Thoracic aorta (tissue), 2 donors: ENCODE results near the gene IFNA16. TPM values are rescaled to one million over a fixed set of nuclear protein-coding genes. Genes with fewer than 3 reads are reported as not detected.
"Not testable (repeated sequence)": the region's sequence is repeated elsewhere in the genome, so short reads cannot be mapped to it uniquely, and the experiment has no call there.

Experiments used
- ATAC-seq: fragments of 150-250 bp; one replicate; pipeline ENCODE4 v1.8.0; 2017; ENCODE audit warnings: low read depth; ENCODE audit not compliant: insufficient number of reproducible peaks, low FRiP score
- DNase-seq: peaks from one replicate; pipeline ENCODE4 v3.0.0-alpha.2; 2020; ENCODE audit warnings: low spot score
- H3K27ac ChIP-seq, 2 donors: fragments of 200-600 bp; sonication (generic); 1 replicate in 1 of 2; 2 replicates in 1 of 2; pipeline ENCODE4 v1.5.1; 2016; ENCODE audit warnings: mild to moderate bottlenecking in 2 of 2, moderate library complexity in 2 of 2
- H3K27me3 ChIP-seq: fragments of 200-600 bp; sonication (generic); replicated peaks from 2 replicates; pipeline ENCODE4 v1.6.0; 2016; ENCODE audit warnings: mild to moderate bottlenecking; ENCODE audit not compliant: insufficient read depth
- H3K36me3 ChIP-seq: fragments of 200-600 bp; sonication (generic); one replicate; pipeline ENCODE4 v1.5.1; 2016
- H3K4me1 ChIP-seq, 2 donors: fragments of 200-600 bp; sonication (generic); 1 replicate in 1 of 2; 2 replicates in 1 of 2; pipeline versions ENCODE4 v1.5.1 to v1.6.0; 2016; ENCODE audit warnings: low read depth in 2 of 2, mild to moderate bottlenecking in 1 of 2; ENCODE audit not compliant: control insufficient read depth in 1 of 2
- H3K4me3 ChIP-seq: fragments of 200-600 bp; sonication (generic); 2 replicates; pipeline ENCODE4 v1.5.1; 2016; ENCODE audit warnings: mild to moderate bottlenecking
- H3K9me3 ChIP-seq: fragments of 200-600 bp; sonication (generic); 2 replicates; pipeline ENCODE4 v1.5.1; 2016
- total RNA-seq, 2 donors: library from RNA; depleted of rRNA; stranded (reverse); fragments of >200 nt; gene quantifications; one replicate each; pipeline versions ENCODE4 v1.1.0 to v1.2.3, GENCODE V29; 2016
- TF ChIP-seq, protein P1 (sequence below): fragments of 200-600 bp; sonication (generic); IDR thresholded peaks from one replicate; pipeline ENCODE4 v1.5.1; 2019; ENCODE audit warnings: antibody characterized with exemption

The IFNA16 gene
- total RNA-seq, 2 donors from 2014 or later, result not detected

DNA sequence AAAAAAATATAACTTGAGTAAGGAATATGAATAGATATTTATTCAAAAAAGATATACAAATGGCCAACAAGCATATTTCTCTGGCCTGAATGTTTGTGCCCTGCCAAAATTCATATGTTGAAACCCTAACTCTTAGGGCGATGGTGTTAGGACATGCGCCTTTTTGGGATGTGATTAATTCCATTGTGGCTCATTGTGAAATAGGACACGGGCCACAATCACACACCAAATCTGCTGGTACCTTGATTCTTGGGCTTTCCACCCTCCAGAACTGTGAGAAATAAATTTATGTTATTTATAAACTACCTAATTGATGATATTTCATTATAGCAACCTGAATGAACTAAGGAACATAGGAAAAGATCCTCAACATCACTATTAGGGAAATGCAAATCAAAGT is 45.0 kb downstream of the IFNA16 start:
- Histone ChIP-seq H3K27ac (no peak overlapping the region), H3K4me1 (no peaks in the 10 kb centered on the region), H3K27me3 (no peaks in the 10 kb centered on the region), H3K9me3 (no peaks in the 10 kb centered on the region), H3K36me3 (no peaks in the 10 kb centered on the region), H3K4me3 (no peak overlapping the region)
- no peak for DNase-seq
- TF ChIP-seq, protein P1, sequence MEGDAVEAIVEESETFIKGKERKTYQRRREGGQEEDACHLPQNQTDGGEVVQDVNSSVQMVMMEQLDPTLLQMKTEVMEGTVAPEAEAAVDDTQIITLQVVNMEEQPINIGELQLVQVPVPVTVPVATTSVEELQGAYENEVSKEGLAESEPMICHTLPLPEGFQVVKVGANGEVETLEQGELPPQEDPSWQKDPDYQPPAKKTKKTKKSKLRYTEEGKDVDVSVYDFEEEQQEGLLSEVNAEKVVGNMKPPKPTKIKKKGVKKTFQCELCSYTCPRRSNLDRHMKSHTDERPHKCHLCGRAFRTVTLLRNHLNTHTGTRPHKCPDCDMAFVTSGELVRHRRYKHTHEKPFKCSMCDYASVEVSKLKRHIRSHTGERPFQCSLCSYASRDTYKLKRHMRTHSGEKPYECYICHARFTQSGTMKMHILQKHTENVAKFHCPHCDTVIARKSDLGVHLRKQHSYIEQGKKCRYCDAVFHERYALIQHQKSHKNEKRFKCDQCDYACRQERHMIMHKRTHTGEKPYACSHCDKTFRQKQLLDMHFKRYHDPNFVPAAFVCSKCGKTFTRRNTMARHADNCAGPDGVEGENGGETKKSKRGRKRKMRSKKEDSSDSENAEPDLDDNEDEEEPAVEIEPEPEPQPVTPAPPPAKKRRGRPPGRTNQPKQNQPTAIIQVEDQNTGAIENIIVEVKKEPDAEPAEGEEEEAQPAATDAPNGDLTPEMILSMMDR, result no peak
- no peak for ATAC-seq

DNA sequence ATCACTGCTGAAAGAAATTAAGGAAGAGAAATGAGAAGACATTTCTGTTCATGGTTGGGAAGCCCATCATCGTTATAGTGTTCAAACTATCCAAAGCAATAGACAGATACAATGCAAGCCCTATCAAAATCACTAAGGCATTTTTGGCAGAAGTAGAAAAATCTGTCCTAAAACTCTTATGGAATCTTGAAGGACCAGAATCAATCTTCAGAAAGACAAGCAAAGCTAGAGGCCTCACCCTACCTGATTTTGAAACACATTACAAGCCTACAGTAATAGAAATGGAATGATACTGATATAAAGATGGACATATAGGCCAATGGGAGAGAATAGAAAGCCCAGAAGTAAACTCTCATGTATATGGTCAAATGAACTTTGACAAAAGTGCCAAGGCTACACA is 45.8 kb downstream of the IFNA16 start:
- no peak overlapping the region for H3K4me3 ChIP-seq
- DNase-seq (no peak), ATAC-seq (no peak)
- TF ChIP-seq, protein P1, result no peak
- H3K4me1 ChIP-seq, result no peaks in the 10 kb centered on the region
- H3K36me3 ChIP-seq, result no peaks in the 10 kb centered on the region
- H3K27me3 ChIP-seq, result no peaks in the 10 kb centered on the region
- H3K27ac ChIP-seq, result no peak overlapping the region
- no peaks in the 10 kb centered on the region for H3K9me3 ChIP-seq

DNA sequence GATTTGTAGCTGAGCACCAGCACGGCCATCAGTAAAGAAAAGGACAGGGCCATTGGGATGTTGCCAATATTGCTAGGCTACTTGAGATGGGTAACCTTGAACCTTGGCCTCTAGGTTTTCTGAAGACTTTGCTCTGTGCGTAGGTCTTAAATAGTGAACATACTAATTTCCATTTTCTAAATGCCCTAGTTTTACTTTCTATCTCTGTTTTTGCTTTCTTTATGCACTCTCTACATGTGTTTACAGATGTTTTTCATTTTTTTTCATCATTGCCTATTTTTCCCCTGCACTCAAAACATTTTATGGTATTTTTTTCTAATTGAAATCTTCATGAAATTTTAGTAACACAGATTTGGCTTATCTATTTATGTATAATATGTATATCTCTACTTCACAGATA is 50.6 kb downstream of the IFNA16 start, which contains the start of gene IFNA21:
TSS of gene IFNA21 (minus strand) at position 101 of the 400 bp plus-strand sequence. CDS start at position 53, 48 bp downstream.
- H3K4me1 ChIP-seq, DNase-seq, H3K27me3 ChIP-seq, H3K27ac ChIP-seq, H3K36me3 ChIP-seq, H3K9me3 ChIP-seq, ATAC-seq, H3K4me3 ChIP-seq: not testable (repeated sequence)

Other genes with a start within 250 kb of the IFNA16 start
- 1 to 10 TPM; 2.0 to 8.4 TPM for gene HACD4, start 185.7 kb downstream of the IFNA16 start, total RNA-seq
- not detected for gene IFNB1, start 139.4 kb downstream of the IFNA16 start, total RNA-seq
- not detected for gene IFNW1, start 75.5 kb downstream of the IFNA16 start, total RNA-seq
- gene IFNA21, start 50.7 kb downstream of the IFNA16 start, total RNA-seq, result not detected
- not detected for gene IFNA4, start 29.7 kb downstream of the IFNA16 start, total RNA-seq
- not detected for gene IFNA7, start 15.1 kb downstream of the IFNA16 start, total RNA-seq
- gene IFNA10, start 10.2 kb downstream of the IFNA16 start, total RNA-seq, result not detected
- not detected for gene IFNA17, start 10.9 kb upstream of the IFNA16 start, total RNA-seq
- not detected for gene IFNA14, start 22.7 kb upstream of the IFNA16 start, total RNA-seq
- gene IFNA5, start 88.0 kb upstream of the IFNA16 start, total RNA-seq, result 1 to 10 TPM in 1 of 2 donors, under 1 TPM in 1; 0.68 to 2.5 TPM
- gene KLHL9, start 118.1 kb upstream of the IFNA16 start, total RNA-seq, result 10 to 100 TPM; 14.9 to 23.4 TPM
- not detected for gene IFNA6, start 133.6 kb upstream of the IFNA16 start, total RNA-seq
- gene IFNA13, start 150.7 kb upstream of the IFNA16 start, total RNA-seq, result not detected
- gene IFNA2, start 168.1 kb upstream of the IFNA16 start, total RNA-seq, result not detected
- gene IFNA8, start 191.8 kb upstream of the IFNA16 start, total RNA-seq, result not detected
- gene IFNA1, start 223.1 kb upstream of the IFNA16 start, total RNA-seq, result not detected